GM12891 (cell line): ENCODE measurements around the gene KRTAP10-8.

ENCODE experiments used
- POLR2A ChIP-seq: IDR thresholded peaks from 2 replicates; pipeline ENCODE4 v1.6.1; 2011; ENCODE audit warnings: low read depth, low read length, control low read depth
- POLR2AphosphoS5 ChIP-seq: IDR thresholded peaks from 2 replicates; pipeline ENCODE4 v1.6.1; 2011; ENCODE audit warnings: low read depth, low read length, control low read depth
- SPI1 ChIP-seq: IDR thresholded peaks from 2 replicates; pipeline ENCODE4 v1.6.1; 2011; ENCODE audit warnings: low read depth, low read length, control low read depth
- TAF1 ChIP-seq: IDR thresholded peaks from 2 replicates; pipeline ENCODE4 v1.6.1; 2011; ENCODE audit warnings: low read depth, low read length, control low read depth

- TF ChIP-seq POLR2A (no peak), POLR2AphosphoS5 (no peak), TAF1 (no peak), SPI1 (no peak)
Observed at GRCh38 chr21:44583800-44584147, 28.1 kb upstream of the KRTAP10-8 start.
